ENCODE data around the gene APCDD1L.

DNA sequence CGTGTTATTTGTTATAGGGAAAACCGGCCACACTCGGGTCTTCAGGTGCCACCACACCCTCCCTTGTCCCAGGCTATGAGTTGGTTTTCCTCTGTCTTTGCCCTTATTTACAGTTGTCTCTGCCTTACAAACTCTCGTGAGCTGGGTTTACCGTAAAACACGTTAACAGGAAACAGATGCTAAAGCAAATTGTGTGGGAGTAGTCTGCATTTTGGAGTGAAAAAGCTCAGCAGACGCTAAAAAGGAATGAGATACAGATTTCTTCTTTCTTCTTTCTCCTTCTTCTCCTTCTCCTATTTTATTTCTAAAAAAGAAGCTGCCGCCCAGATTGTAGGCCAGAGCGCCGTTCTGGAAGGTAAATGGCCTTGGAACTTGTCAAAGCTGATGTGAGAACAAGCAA, 51.9 kb downstream of the APCDD1L start:
- TF ChIP-seq YY1 (IDR thresholded peaks at IDR 0.05; ENCODE audit: insufficient read depth, insufficient read length): no peak
- TF ChIP-seq ZNF274 (IDR thresholded peaks at IDR 0.05; ENCODE audit: low read depth, low read length): no peak
- no peak for TF ChIP-seq SUZ12 (IDR thresholded peaks at IDR 0.05; ENCODE audit: extremely low read depth, insufficient read depth, insufficient read length)
